Stimulated activated memory B cell treated with anti-CD40 and anti-IgM and Interleukin-4, amounts not matched to agents 10 μg/mL and 1 μg/mL and 100 μg/mL, for 72 hours (primary cell): Measurements from ENCODE around the gene HAPLN1.
A peak's percentile ranks its signal among the peaks of the same experiment; 100 is the strongest.

Experiments
- ATAC-seq: fragments of 150-1000 bp; cut with Tn5 transposase; 2 replicates; pipeline ENCODE4 v1.10.0; 2021
- H3K27ac Mint-ChIP-seq: one replicate; pipeline ENCODE4 v1.8.0; 2022; ENCODE audit warnings: mild to moderate bottlenecking, mixed read lengths
- H3K27me3 Mint-ChIP-seq: one replicate; pipeline ENCODE4 v1.8.0; 2022; ENCODE audit warnings: mixed read lengths
- H3K36me3 Mint-ChIP-seq: one replicate; pipeline ENCODE4 v1.8.0; 2022; ENCODE audit warnings: mixed read lengths
- H3K4me1 Mint-ChIP-seq: one replicate; pipeline ENCODE4 v1.8.0; 2022; ENCODE audit warnings: mixed read lengths
- H3K4me3 Mint-ChIP-seq: one replicate; pipeline ENCODE4 v1.8.0; 2022; ENCODE audit warnings: mild to moderate bottlenecking, moderate library complexity, mixed read lengths
- H3K9me3 Mint-ChIP-seq: one replicate; pipeline ENCODE4 v1.8.0; 2022; ENCODE audit warnings: mixed read lengths

HAPLN1 gene

DNA sequence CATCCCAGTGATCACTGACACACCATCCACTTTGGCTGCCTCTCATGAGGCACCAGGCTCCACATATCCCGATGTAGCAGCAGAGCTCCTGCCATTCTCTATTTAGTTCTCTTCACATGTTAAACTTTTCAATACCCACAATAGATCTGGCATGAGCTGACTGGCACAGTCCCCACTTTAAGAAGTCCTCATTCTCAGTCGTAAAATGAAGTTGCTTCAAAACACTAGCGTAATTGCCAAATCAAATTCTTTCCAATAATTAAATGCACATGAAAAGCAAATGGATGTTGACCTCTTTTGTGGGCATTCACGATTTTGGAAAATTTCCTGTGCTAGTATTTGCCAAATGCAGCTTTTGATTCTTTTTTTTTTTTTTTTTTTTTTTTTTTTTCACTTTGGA is 32.4 kb downstream of the HAPLN1 start:
- no peak for ATAC-seq
- no peak overlapping the region for H3K27ac Mint-ChIP-seq
- H3K9me3 Mint-ChIP-seq = peaks cover 4% of the 10 kb centered on the region
- H3K36me3 Mint-ChIP-seq = no peaks in the 10 kb centered on the region
- no peaks in the 10 kb centered on the region for H3K4me1 Mint-ChIP-seq
- H3K27me3 Mint-ChIP-seq = no peaks in the 10 kb centered on the region
- no peak overlapping the region for H3K4me3 Mint-ChIP-seq

DNA sequence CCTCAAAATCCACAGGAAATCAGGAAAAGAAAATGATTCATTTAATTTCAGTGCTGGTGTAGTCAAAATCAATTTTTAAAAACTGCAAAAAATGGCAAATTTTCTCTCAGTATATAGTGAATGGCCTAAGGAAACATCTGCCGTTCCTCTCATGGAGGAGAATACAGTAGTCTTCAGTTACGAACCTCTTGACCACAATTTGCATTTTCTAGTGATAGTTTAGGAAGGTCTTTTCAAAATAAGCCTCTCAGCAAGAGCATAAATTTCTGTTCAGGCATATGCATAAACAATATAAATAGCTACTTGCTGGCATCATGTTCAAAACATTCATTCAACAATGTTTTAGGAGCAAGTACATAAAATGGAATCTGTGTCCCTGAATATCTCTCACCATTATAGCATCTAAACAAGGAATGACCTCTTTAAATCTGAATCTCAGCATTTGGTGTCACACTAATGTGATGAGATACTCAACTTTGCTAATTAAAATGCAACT is 33.5 kb downstream of the HAPLN1 start:
- Mint-ChIP-seq H3K4me3 (no peak overlapping the region), H3K36me3 (no peaks in the 10 kb centered on the region), H3K27me3 (no peaks in the 10 kb centered on the region)

DNA sequence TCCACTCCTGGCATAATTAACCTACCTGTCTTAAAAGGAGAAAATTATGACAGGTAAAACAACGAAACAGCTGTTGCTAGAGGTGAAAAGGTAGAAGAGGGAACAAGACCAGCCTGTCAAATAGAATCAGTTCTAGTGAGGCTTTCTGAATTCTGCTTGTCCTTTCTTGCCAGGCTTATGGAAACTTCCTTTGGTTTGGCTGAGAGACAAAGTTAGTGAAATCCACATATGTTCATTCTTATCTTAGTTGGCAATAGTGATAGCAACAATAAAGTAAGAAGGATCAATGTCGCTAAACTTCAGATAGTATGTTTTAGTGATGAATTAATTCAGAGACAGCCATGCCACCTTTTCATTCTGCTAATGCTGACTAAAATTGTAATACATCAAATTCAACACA is 34.4 kb downstream of the HAPLN1 start:
- Mint-ChIP-seq H3K36me3 (no peaks in the 10 kb centered on the region), H3K9me3 (no peaks in the 10 kb centered on the region), H3K27ac (no peak overlapping the region), H3K4me3 (no peak overlapping the region), H3K4me1 (no peaks in the 10 kb centered on the region), H3K27me3 (no peaks in the 10 kb centered on the region)
- no peak for ATAC-seq

More for the DNA sequence above, 33.5 kb downstream of the HAPLN1 start:
- Mint-ChIP-seq H3K27ac (no peak overlapping the region), H3K9me3 (peaks cover 4% of the 10 kb centered on the region), H3K4me1 (no peaks in the 10 kb centered on the region)
- ATAC-seq = no peak

DNA sequence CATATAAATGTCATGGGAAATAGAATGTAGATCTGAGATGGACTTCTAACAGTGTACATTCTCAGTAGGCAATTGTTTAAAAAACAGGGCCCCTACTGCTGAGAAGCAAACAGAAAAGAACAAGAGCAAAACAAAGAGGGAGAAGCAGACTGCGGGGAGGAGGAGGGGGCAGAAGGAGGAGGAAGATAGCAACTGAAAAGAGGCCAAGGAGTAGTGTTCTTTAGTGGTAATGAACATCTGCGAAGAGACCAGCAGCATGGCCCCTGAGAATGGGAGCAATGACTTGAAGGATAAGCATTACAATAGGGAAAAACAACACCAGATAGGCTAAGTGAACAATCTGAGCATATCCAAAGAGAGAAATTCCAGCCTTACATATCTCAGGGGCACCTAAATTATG is 36.8 kb downstream of the HAPLN1 start:
- H3K36me3 Mint-ChIP-seq = no peaks in the 10 kb centered on the region
- no peak for ATAC-seq
- H3K27me3 Mint-ChIP-seq = no peaks in the 10 kb centered on the region

DNA sequence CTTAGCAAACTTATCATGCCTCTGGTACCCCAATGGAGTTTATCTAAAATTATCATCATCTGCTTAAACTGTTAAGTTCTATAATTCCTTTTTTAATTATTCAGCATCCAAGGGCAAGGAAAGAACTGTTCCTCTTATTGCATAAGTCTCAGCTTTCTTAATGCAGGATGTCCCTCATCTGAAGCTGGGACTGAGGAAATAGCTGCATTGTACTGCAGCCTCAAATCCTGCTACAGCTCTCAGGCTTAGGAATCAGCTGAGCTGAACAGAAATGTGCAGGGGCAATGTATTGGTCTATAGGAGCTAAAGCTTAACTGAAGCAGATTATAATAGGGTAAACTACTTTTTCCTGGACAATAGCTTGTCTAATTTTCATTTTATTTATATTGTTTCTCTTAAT is 48.0 kb downstream of the HAPLN1 start:
- Mint-ChIP-seq H3K36me3 (no peaks in the 10 kb centered on the region), H3K4me1 (no peaks in the 10 kb centered on the region), H3K4me3 (no peak overlapping the region), H3K27me3 (no peaks in the 10 kb centered on the region), H3K27ac (no peak overlapping the region), H3K9me3 (no peaks in the 10 kb centered on the region)
- no peak for ATAC-seq

More for the DNA sequence above, 36.8 kb downstream of the HAPLN1 start:
- Mint-ChIP-seq H3K4me1 (no peaks in the 10 kb centered on the region), H3K9me3 (no peaks in the 10 kb centered on the region), H3K4me3 (no peak overlapping the region), H3K27ac (no peak overlapping the region)

DNA sequence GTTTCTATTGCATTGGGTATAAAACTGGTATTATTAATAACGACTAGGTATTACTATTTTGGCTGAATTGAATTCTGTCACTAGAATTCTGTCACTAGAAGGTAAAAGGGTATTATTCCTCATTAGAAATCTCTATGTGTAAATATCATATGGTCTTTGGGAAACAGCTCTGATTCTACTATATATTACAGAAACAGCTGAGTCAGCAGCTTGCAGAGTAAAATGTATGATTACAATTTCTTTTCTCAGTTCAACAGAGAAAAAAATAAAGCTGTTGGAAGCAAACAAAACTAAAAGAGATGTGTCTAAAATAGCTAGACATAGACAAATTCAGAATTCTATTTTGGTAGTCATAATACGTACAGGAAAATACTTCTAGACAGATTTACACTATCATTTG is 48.5 kb downstream of the HAPLN1 start:
- no peaks in the 10 kb centered on the region for H3K27me3 Mint-ChIP-seq
- H3K9me3 Mint-ChIP-seq = no peaks in the 10 kb centered on the region
- H3K36me3 Mint-ChIP-seq = no peaks in the 10 kb centered on the region
- H3K27ac Mint-ChIP-seq = no peak overlapping the region
- ATAC-seq = no peak
- no peaks in the 10 kb centered on the region for H3K4me1 Mint-ChIP-seq
- H3K4me3 Mint-ChIP-seq = no peak overlapping the region

DNA sequence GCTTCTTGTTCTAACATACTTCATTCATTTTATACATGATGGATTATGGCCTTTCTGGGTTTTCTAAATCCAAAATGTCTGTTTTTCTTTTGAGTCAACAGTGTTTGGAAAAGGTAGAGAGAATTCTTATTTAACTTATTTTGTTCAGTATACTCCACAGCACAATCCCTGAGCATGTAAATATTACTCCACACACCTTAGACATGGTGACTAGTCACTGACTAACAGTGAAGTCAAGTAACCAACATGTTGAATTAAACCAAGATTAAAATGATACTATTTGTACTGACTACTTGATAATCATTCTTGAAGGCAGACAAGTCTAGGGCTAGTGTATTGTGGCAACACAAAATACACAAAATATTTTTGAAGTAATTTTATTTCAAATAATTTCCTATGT is 55.0 kb downstream of the HAPLN1 start:
- Mint-ChIP-seq H3K4me3 (no peak overlapping the region), H3K27ac (no peak overlapping the region), H3K27me3 (no peaks in the 10 kb centered on the region), H3K36me3 (no peaks in the 10 kb centered on the region), H3K9me3 (no peaks in the 10 kb centered on the region), H3K4me1 (no peaks in the 10 kb centered on the region)
- no peak for ATAC-seq

DNA sequence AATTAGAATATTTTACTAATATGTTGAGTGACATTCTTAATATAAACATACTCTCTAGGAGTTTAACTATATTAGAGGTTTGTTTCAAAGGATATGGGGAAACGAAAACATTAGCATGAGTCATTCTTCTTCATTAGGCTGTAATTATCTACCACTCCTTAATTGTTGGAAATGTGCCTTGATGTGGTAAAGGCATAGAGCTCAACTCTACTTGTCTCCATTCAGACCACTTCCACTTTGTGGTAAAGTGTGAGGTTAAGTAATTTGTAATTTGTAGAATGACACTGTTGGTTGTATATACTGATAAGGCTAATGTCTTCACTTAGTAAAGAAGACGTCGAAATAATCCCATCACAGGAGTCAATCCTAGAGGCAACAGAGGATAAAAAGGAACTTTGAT is 58.1 kb downstream of the HAPLN1 start:
- Mint-ChIP-seq H3K9me3 (no peaks in the 10 kb centered on the region), H3K27ac (no peak overlapping the region), H3K4me1 (no peaks in the 10 kb centered on the region), H3K27me3 (no peaks in the 10 kb centered on the region), H3K4me3 (no peak overlapping the region), H3K36me3 (no peaks in the 10 kb centered on the region)
- no peak for ATAC-seq

DNA sequence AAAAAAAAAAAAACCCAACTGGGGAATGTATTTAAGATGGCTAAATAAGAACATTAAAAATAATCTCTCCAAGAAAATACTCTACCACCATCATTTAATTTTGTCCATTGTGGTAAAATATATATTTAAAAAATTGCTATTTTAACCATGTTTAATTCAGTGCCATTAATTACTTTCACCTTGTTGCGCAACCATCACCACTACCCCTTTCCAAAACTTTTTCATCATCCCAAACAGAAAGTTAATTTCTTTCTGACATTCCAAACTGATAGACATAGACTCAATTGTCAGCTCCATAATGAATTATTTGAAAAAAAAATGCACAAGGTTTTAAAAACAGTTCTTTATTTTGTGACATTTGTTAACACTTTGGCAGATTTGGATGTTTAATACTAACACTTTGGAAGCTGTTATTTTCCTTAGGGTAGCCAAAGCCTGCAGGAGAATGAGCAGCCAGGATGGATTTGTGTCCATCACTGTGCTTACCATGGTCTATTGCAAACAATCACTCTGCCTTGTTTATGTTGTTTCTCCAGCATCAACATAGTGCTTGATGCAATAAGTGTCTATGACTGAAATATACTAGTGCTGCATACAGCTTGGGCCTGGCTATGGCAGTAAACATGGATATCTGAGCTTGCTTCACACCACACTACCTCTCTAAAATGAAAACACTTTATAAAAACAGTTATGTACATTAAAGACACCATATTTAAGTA is 62.7 kb downstream of the HAPLN1 start:
- H3K9me3 Mint-ChIP-seq = no peaks in the 10 kb centered on the region
- no peaks in the 10 kb centered on the region for H3K36me3 Mint-ChIP-seq
- H3K4me1 Mint-ChIP-seq = no peaks in the 10 kb centered on the region
- H3K4me3 Mint-ChIP-seq = no peak overlapping the region
- H3K27me3 Mint-ChIP-seq = no peaks in the 10 kb centered on the region
- ATAC-seq = no peak
- H3K27ac Mint-ChIP-seq = no peak overlapping the region

DNA sequence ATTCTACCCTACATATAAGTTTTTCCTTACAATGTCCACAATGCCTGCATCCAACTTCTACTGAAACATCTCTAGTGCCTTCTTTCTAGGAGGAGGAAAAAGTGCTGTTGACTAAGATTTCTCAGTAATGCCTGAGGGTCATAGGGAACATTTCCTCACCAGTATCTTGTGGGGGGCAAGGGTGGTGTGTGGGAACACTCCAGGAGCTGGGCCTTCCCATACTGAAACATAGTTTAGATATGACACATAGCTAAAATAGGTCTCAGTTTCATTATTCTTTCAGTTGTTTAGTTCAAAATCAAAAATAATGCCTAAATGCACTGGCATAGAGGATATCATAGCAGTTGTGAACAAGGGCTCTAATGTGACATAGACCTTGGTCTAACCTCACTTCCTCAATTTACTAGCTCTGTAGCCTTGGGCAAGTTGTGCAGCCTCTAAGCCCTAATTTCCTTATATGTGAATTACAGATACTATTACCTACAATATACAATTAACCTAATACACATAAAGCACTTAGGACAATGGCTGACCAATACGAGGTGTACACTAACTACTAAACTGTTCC is 66.1 kb downstream of the HAPLN1 start:
- H3K27me3 Mint-ChIP-seq = no peaks in the 10 kb centered on the region
- no peaks in the 10 kb centered on the region for H3K9me3 Mint-ChIP-seq
- no peaks in the 10 kb centered on the region for H3K36me3 Mint-ChIP-seq
- no peaks in the 10 kb centered on the region for H3K4me1 Mint-ChIP-seq
- no peak for ATAC-seq
- H3K27ac Mint-ChIP-seq = no peak overlapping the region
- no peak overlapping the region for H3K4me3 Mint-ChIP-seq

DNA sequence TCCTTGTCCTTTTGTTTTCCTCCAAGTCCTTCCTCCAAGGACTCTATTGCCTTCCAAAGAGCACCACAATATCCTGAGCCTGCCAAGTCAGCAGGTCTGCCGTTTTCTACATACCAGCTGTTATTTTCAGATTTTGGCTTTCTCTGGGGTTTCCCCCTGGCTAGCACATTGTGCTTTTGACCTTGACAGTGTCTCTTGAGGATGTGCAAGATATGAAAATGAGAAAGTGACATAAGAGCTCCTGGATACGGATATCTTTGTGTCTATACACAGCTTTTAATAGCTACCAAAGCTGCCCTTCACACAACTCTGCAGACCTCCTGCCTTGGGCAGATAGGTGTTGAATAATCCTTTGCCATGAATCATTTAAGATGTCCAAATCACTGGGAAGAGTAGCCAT is 67.0 kb downstream of the HAPLN1 start:
- ATAC-seq = no peak
- H3K36me3 Mint-ChIP-seq = no peaks in the 10 kb centered on the region
- no peak overlapping the region for H3K4me3 Mint-ChIP-seq

DNA sequence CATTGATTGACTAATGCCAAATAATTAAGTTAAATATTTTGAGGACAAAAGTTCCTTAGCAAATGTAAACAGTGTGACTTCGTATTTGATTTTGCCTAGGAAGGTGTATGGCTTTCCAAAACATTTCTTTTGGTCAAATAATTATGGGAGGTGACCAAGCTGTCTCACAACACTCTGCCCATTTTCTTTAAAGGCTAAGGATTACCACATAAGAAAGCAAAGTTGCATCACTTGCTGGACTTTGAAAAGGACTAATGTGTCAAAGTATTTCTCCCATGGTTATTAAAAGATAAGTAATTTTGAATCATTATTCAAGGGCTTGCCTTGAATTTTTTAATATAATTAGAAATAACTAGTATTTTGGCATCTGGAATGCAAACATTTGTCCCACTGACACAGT is 74.7 kb downstream of the HAPLN1 start:
- H3K4me1 Mint-ChIP-seq = no peaks in the 10 kb centered on the region
- no peak overlapping the region for H3K4me3 Mint-ChIP-seq
- H3K27me3 Mint-ChIP-seq = no peaks in the 10 kb centered on the region
- H3K9me3 Mint-ChIP-seq = no peaks in the 10 kb centered on the region
- no peak overlapping the region for H3K27ac Mint-ChIP-seq
- H3K36me3 Mint-ChIP-seq = no peaks in the 10 kb centered on the region
- no peak for ATAC-seq

More for the DNA sequence above, 67.0 kb downstream of the HAPLN1 start:
- no peaks in the 10 kb centered on the region for H3K4me1 Mint-ChIP-seq
- no peaks in the 10 kb centered on the region for H3K27me3 Mint-ChIP-seq
- no peaks in the 10 kb centered on the region for H3K9me3 Mint-ChIP-seq
- no peak overlapping the region for H3K27ac Mint-ChIP-seq

DNA sequence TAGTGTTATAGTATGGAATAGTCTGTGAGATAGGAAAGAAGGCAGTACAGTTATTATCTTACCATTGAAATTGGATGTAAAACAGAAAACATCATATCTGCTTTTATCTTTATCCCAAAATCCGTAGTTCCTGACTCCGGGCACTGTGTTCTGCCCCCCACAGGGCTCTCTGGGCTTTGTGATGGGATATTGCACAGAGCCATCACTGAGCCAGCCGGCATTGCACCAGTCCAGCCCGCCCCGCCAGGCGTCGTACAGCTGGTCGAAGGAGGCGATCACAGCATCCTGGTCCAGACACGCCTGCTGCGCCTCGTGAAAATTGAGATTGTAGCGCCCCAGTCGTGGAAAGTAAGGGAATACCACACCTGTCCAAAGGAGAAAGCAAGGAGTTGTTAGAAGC is 76.4 kb downstream of the HAPLN1 start:
- Mint-ChIP-seq H3K36me3 (no peaks in the 10 kb centered on the region), H3K4me3 (no peak overlapping the region), H3K27ac (no peak overlapping the region), H3K27me3 (no peaks in the 10 kb centered on the region), H3K9me3 (no peaks in the 10 kb centered on the region), H3K4me1 (no peaks in the 10 kb centered on the region)
- ATAC-seq = peak; percentile 34

DNA sequence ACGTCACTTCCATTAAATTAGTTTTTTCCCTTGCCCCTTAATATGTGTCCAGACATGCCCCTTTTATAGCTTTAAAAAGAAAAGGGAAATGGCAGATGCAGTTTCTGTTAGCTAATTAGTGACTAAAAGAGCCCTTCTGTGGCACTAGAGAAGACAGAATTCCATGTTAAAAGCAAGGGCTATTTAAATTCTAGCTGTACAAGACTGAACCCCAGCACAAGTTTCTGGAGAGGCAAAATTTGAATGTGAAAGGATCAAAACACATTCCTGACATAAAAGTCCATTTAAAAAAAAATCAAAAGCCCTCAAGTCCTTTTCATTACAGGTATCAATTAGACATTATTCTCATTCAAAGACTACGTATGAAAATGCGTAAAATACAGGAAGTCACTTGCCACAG is 78.7 kb downstream of the HAPLN1 start:
- H3K27me3 Mint-ChIP-seq = no peaks in the 10 kb centered on the region
- H3K27ac Mint-ChIP-seq = no peak overlapping the region
- H3K4me1 Mint-ChIP-seq = no peaks in the 10 kb centered on the region
- ATAC-seq = no peak
- no peak overlapping the region for H3K4me3 Mint-ChIP-seq
- no peaks in the 10 kb centered on the region for H3K36me3 Mint-ChIP-seq
- no peaks in the 10 kb centered on the region for H3K9me3 Mint-ChIP-seq

DNA sequence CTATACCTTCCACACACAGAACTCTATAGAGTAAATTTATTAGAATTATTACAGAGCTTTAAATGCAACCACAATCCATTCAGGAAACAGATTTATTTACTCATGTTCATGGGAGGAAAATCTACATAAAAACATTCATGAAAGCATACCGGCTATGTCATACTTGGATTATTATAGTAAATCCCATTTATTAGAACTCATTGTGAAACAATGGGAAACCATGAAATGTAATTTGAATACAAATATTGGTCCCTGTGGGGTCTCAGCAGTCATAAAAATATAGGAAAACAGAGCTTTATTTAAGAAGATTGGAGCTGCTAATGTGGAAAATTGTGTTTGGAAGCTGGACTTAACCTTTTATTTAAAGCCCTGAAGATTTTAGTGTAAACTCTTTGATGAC is 80.7 kb downstream of the HAPLN1 start:
- Mint-ChIP-seq H3K36me3 (no peaks in the 10 kb centered on the region), H3K27me3 (no peaks in the 10 kb centered on the region), H3K27ac (no peak overlapping the region), H3K9me3 (no peaks in the 10 kb centered on the region), H3K4me1 (no peaks in the 10 kb centered on the region), H3K4me3 (no peak overlapping the region)
- no peak for ATAC-seq

DNA sequence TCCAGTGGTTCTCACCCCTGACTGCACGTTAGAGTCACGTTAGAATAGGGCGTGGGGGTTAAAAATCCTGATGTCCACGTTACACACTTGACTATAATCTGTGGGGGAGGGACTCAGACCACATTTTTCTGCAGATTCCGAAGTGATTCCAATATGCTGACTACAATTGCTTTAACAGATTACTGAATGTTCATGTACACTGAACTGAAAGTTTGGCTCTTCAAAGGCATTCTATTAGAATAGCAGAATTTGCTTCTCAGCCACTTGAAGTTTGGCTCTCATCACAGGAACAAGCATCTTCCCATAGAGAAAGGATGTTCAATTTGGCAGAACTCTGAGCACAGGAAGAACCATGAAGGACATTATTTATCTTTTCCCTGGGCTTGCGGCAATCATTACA is 84.5 kb downstream of the HAPLN1 start:
- ATAC-seq = no peak
- no peak overlapping the region for H3K27ac Mint-ChIP-seq
- H3K4me1 Mint-ChIP-seq = no peaks in the 10 kb centered on the region
- H3K4me3 Mint-ChIP-seq = no peak overlapping the region
- no peaks in the 10 kb centered on the region for H3K36me3 Mint-ChIP-seq
- no peaks in the 10 kb centered on the region for H3K27me3 Mint-ChIP-seq
- H3K9me3 Mint-ChIP-seq = no peaks in the 10 kb centered on the region
